B cell (primary cell): ENCODE results near the gene PADI3.

Source experiments
- EZH2 ChIP-seq: IDR thresholded peaks from 2 replicates; pipeline ENCODE4 v1.6.1; 2012; ENCODE audit warnings: borderline replicate concordance, low read depth, mild to moderate bottlenecking, moderate library complexity, low read length; ENCODE audit not compliant: insufficient read depth, poor library complexity, severe bottlenecking
- TF ChIP-seq, protein P1 (sequence below): fragments of 200-600 bp; IDR thresholded peaks from one replicate; pipeline ENCODE4 v1.8.0; 2022; ENCODE audit warnings: antibody characterized with exemption, mild to moderate bottlenecking

DNA sequence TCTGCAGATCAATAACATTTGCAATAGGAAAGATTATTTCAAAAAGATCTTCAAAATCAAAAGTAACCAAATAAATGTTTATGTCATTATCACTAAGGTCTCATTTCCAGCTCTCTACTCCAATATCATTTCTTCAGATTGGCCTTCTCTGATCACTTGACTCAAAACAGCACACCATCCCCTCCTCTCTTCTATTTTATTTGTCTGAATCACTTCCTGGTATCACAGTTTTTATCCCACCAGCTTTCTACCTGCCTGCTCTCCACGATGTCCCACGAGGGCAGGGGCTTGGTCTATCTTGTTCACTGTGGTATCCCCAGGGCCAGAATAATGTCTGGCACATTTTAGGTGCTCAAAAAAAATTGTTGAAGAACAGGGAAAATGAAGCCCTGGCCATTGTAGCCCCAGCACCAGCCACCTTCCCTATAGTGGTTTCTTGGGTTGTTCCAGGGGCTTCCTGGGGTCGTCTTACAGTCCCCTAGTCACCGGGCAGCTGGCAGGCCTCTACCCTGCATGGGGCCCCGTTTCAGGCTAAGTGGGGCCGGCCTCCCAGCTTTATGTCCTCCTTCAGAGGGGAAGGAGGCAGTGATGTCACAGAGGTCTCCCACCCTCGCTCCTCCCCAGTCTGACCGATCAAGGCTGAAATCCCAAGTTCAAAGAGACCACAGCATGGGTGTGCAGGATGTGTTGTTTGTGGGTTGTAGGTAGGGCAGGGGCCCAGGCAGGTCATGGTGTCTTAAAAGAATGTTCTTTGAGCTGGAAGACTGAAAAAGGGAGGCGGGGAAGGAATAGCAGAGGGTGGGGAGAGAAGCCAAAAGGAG, 47.5 kb upstream of the PADI3 start:
- TF ChIP-seq, protein P1, sequence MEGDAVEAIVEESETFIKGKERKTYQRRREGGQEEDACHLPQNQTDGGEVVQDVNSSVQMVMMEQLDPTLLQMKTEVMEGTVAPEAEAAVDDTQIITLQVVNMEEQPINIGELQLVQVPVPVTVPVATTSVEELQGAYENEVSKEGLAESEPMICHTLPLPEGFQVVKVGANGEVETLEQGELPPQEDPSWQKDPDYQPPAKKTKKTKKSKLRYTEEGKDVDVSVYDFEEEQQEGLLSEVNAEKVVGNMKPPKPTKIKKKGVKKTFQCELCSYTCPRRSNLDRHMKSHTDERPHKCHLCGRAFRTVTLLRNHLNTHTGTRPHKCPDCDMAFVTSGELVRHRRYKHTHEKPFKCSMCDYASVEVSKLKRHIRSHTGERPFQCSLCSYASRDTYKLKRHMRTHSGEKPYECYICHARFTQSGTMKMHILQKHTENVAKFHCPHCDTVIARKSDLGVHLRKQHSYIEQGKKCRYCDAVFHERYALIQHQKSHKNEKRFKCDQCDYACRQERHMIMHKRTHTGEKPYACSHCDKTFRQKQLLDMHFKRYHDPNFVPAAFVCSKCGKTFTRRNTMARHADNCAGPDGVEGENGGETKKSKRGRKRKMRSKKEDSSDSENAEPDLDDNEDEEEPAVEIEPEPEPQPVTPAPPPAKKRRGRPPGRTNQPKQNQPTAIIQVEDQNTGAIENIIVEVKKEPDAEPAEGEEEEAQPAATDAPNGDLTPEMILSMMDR, result no peak
- no peak for TF ChIP-seq EZH2
